ENCODE measurements around the gene PTS.

The PTS gene

DNA sequence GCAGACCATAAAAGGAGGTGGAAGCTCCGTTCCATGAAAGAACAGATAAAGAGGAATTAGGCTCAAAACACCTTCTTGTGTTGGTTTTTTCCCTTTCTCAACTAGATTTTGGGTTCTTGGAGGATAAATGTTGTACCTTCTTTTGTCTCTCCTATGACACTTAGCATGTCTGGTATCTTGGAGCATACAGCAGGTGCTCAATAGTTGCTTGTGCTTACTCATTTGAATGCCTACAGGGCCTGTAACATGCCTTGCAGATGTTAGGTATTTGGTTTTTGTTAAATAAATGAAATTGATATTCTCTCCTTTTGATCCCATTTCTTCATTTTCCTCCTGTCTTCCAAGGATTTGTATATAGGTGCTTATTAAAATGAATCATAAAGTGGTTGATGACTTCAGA is 50.8 kb downstream of the PTS start:
- Histone ChIP-seq H3K4me3 (ENCODE audit: low read length in 2 of 2) (no peak overlapping the region), H3K4me1 (ENCODE audit: control insufficient read depth, insufficient read depth, low read length) (peaks cover 8% of the 10 kb centered on the region), H3K9ac (ENCODE audit: low read length in 2 of 2) (no peak overlapping the region), H3K27ac (ENCODE audit: low read length) (no peak overlapping the region), H3K9me3 (ENCODE audit: control insufficient read depth in 2 of 2, low read length in 2 of 2) (no peaks in the 10 kb centered on the region), H3K27me3 (ENCODE audit: control insufficient read depth in 1 of 2, insufficient read depth in 2 of 2, low read length in 2 of 2) (no peaks in the 10 kb centered on the region), H3K36me3 (ENCODE audit: control insufficient read depth in 2 of 2, insufficient read depth in 2 of 2, low read length in 2 of 2) (no peaks in the 10 kb centered on the region)

DNA sequence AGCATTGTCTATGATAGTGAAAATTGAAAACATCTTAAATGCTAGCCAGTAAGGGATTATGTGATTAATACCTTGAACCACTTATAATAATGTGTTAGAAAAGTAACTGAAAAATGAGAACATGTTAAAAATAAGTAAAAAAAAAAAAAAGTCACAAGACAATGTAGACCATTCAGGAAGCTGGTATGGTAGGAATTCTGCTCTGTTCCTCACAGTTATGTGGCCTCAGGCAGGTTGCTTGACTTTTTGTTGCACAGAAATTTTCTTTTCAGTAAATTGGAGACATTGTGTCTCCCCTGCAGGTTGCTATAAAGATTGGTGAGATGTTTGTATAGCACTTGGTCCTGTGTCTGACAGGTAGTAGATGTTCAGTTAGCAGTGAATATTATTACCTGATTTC is 51.7 kb downstream of the PTS start:
- H3K9ac ChIP-seq (ENCODE audit: low read length in 2 of 2): no peak overlapping the region

DNA sequence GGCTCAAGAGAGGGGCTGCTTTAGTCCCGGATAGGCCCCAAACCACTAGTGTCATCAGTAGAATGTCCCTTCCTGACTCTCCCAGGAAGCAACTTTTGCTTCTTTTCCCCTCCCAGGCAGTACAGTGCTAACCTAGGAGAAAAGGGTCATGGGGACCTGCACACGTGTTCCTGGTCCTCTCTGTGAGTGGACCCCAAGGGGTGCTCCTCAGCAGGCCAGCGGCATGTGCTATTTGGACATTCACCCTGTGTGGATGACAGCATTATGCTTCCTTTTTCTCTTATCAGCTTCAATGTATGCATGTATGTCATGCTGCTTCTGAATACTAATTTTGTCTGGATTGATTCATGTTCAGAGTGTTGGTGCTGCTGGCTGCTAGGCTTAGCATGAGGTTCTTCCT is 52.6 kb downstream of the PTS start:
- Histone ChIP-seq H3K27me3 (ENCODE audit: control insufficient read depth in 1 of 2, insufficient read depth in 2 of 2, low read length in 2 of 2) (no peaks in the 10 kb centered on the region), H3K9ac (ENCODE audit: low read length in 2 of 2) (no peak overlapping the region), H3K4me1 (ENCODE audit: control insufficient read depth, insufficient read depth, low read length) (peaks cover 8% of the 10 kb centered on the region), H3K4me3 (ENCODE audit: low read length in 2 of 2) (no peak overlapping the region), H3K36me3 (ENCODE audit: control insufficient read depth in 2 of 2, insufficient read depth in 2 of 2, low read length in 2 of 2) (no peaks in the 10 kb centered on the region), H3K9me3 (ENCODE audit: control insufficient read depth in 2 of 2, low read length in 2 of 2) (no peaks in the 10 kb centered on the region), H3K27ac (ENCODE audit: low read length) (no peak overlapping the region)

More for the DNA sequence above, 51.7 kb downstream of the PTS start:
- no peak overlapping the region for H3K4me3 ChIP-seq (ENCODE audit: low read length in 2 of 2)
- no peak overlapping the region for H3K27ac ChIP-seq (ENCODE audit: low read length)
- H3K9me3 ChIP-seq (ENCODE audit: control insufficient read depth in 2 of 2, low read length in 2 of 2): no peaks in the 10 kb centered on the region
- no peaks in the 10 kb centered on the region for H3K27me3 ChIP-seq (ENCODE audit: control insufficient read depth in 1 of 2, insufficient read depth in 2 of 2, low read length in 2 of 2)
- peaks cover 8% of the 10 kb centered on the region for H3K4me1 ChIP-seq (ENCODE audit: control insufficient read depth, insufficient read depth, low read length)
- no peaks in the 10 kb centered on the region for H3K36me3 ChIP-seq (ENCODE audit: control insufficient read depth in 2 of 2, insufficient read depth in 2 of 2, low read length in 2 of 2)

DNA sequence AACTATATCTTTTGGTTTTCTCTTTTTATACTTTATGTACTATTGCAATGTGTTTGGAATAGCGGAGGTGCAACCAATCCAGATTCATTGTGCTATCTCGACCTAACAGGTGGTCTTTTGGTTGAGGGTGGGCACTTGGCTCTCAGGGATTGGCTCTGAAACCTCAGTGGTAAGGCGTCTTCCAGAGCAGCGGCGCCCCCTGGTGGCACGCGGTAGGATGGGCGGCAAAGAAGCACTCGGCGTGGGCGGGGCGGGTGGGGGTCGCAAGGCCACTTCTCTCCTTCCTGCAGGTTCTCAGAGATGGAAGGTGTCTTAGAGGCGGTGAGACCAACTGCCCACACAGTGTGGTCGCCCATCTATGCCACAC is 53.7 kb downstream of the PTS start:
- peak overlapping the region; percentile 43 to 58 for H3K9ac ChIP-seq (ENCODE audit: low read length in 2 of 2)
- H3K27ac ChIP-seq (ENCODE audit: low read length): no peak overlapping the region
- peaks cover 8% of the 10 kb centered on the region for H3K4me1 ChIP-seq (ENCODE audit: control insufficient read depth, insufficient read depth, low read length)
- no peaks in the 10 kb centered on the region for H3K36me3 ChIP-seq (ENCODE audit: control insufficient read depth in 2 of 2, insufficient read depth in 2 of 2, low read length in 2 of 2)
- H3K9me3 ChIP-seq (ENCODE audit: control insufficient read depth in 2 of 2, low read length in 2 of 2): no peaks in the 10 kb centered on the region
- peak overlapping the region; percentile 85 to 86 for H3K4me3 ChIP-seq (ENCODE audit: low read length in 2 of 2)
- no peaks in the 10 kb centered on the region for H3K27me3 ChIP-seq (ENCODE audit: control insufficient read depth in 1 of 2, insufficient read depth in 2 of 2, low read length in 2 of 2)

DNA sequence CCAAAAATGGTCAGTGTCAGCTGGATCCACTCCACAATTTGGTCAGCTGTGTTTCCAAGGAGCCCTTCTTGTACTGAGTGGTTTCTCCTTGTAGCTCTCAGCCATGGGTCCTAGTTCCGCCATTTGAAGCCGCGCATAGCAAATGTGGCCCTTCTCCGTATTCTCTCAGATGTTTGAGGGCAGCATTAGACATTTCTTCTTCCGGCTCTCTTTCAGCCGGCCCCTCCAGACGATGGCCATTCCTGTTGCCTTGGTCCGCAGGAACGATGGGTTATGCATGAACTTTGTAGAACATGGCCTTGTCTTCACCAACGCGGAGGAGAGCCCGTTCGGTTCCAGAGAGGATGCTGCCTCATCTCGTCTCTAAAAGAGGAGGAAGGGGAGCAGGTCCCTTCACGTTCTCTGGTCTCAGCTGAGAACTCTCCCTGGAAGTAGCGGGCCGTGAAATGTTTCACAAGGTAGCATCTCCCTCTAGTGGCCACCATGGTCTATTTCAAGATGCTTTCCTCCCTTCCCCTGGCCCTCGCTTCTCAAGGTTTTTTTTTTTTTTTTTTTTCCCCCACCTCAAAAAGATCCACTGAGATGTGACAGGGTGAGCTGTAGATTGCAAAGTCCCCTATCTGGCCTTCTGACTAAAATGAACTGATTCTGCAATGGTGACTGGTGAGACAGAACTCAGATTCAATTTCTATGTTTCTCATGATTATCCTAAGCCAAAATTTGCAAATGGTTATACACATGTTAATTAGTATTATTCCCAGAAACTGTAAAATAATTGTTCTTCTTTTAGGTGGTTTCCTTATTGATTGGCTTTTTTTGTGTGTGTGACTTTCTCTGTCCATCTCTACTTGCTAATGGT is 54.3 kb downstream of the PTS start:
- H3K36me3 ChIP-seq (ENCODE audit: control insufficient read depth in 2 of 2, insufficient read depth in 2 of 2, low read length in 2 of 2): no peaks in the 10 kb centered on the region
- H3K27ac ChIP-seq (ENCODE audit: low read length): no peak overlapping the region
- H3K27me3 ChIP-seq (ENCODE audit: control insufficient read depth in 1 of 2, insufficient read depth in 2 of 2, low read length in 2 of 2): no peaks in the 10 kb centered on the region
- peaks cover 8% of the 10 kb centered on the region for H3K4me1 ChIP-seq (ENCODE audit: control insufficient read depth, insufficient read depth, low read length)
- H3K9ac ChIP-seq (ENCODE audit: low read length in 2 of 2): peak overlapping the region; percentile 43 to 58
- peak overlapping the region; percentile 85 to 86 for H3K4me3 ChIP-seq (ENCODE audit: low read length in 2 of 2)
- H3K9me3 ChIP-seq (ENCODE audit: control insufficient read depth in 2 of 2, low read length in 2 of 2): no peaks in the 10 kb centered on the region

DNA sequence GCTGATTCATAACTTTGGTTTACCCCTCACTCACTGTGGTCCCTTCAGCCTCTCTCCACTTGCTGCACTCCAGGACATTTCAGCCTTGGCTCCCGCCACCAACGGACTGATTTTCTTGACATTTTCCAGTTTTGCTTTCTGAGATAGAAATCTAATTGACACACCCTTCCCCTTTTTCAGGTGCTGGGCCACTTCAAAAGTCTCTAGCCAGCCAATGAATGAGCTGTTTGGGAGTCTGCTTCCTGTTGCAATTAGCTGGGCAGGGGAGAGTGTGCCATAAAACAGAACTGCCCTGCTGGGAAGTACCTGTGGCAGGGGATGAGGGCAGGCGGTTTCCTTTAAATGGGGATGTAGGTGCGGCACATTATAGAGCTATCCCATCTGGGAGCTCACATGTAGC is 55.5 kb downstream of the PTS start:
- Histone ChIP-seq H3K27me3 (ENCODE audit: control insufficient read depth in 1 of 2, insufficient read depth in 2 of 2, low read length in 2 of 2) (no peaks in the 10 kb centered on the region), H3K4me3 (ENCODE audit: low read length in 2 of 2) (no peak overlapping the region), H3K4me1 (ENCODE audit: control insufficient read depth, insufficient read depth, low read length) (peaks cover 8% of the 10 kb centered on the region), H3K36me3 (ENCODE audit: control insufficient read depth in 2 of 2, insufficient read depth in 2 of 2, low read length in 2 of 2) (no peaks in the 10 kb centered on the region), H3K9ac (ENCODE audit: low read length in 2 of 2) (no peak overlapping the region), H3K9me3 (ENCODE audit: control insufficient read depth in 2 of 2, low read length in 2 of 2) (no peaks in the 10 kb centered on the region), H3K27ac (ENCODE audit: low read length) (no peak overlapping the region)

Measured in stomach smooth muscle (tissue), 2 donors.